Thyroid gland (tissue), 4 donors: ENCODE measurements around the gene CAV3.

Experiments
- POLR2A ChIP-seq, 2 donors: fragments of 450-650 bp; IDR thresholded peaks; one replicate each; pipeline ENCODE4 v1.6.1; 2017; ENCODE audit warnings: antibody characterized with exemption in 2 of 2, mild to moderate bottlenecking in 2 of 2, moderate library complexity in 1 of 2
- TF ChIP-seq, protein P1 (sequence below), 6 experiments: fragments of 200-600 bp in 3 of 6; fragments of 450-650 bp in 3 of 6; sonication (generic) in 3 of 6; IDR thresholded peaks; one replicate each; pipeline ENCODE4 v1.5.1; 2016 to 2019; ENCODE audit warnings: antibody characterized with exemption in 6 of 6, mild to moderate bottlenecking in 2 of 6, inconsistent platforms in 1 of 6, moderate library complexity in 1 of 6

DNA sequence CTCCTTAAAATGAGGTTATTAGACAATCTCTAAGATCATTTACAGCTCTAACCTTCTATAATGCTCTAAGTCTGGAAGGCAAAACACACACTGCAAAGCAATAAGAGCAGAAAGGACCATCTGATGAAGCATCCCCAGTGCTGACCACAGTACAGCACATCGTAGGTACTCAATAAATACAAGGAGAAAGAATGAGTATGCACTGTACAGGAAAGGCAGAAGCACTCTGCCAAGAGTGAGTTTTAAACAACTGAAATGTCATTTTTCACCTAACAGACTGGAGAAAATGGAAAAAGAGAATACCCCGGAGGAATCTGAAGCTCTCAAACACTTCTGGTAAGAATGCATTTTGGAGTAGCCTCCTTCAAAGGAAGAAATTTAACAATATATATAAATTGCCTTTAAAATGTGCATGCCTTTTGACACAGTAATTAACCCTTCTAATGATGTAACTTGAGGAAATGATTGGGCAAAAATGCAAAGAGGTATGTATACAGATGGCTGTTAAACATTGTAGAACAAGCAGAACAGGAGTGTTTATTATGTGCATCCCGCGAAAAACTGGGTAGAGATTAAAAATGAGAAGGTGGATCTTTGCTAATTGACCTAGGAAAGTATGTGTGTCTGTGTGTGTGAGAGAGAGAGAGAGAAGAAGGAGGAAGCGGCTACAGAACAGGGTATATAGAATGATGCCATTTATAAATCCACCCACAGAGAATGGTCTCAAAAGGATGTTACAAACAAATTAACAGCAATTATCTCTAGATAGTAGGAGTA is 43.8 kb downstream of the CAV3 start:
- TF ChIP-seq, protein P1, sequence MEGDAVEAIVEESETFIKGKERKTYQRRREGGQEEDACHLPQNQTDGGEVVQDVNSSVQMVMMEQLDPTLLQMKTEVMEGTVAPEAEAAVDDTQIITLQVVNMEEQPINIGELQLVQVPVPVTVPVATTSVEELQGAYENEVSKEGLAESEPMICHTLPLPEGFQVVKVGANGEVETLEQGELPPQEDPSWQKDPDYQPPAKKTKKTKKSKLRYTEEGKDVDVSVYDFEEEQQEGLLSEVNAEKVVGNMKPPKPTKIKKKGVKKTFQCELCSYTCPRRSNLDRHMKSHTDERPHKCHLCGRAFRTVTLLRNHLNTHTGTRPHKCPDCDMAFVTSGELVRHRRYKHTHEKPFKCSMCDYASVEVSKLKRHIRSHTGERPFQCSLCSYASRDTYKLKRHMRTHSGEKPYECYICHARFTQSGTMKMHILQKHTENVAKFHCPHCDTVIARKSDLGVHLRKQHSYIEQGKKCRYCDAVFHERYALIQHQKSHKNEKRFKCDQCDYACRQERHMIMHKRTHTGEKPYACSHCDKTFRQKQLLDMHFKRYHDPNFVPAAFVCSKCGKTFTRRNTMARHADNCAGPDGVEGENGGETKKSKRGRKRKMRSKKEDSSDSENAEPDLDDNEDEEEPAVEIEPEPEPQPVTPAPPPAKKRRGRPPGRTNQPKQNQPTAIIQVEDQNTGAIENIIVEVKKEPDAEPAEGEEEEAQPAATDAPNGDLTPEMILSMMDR (IDR thresholded peaks at IDR 0.05): no peak
- no peak for TF ChIP-seq POLR2A (IDR thresholded peaks at IDR 0.05)
